ENCODE data around the gene TMEM94.

TMEM94 gene

DNA sequence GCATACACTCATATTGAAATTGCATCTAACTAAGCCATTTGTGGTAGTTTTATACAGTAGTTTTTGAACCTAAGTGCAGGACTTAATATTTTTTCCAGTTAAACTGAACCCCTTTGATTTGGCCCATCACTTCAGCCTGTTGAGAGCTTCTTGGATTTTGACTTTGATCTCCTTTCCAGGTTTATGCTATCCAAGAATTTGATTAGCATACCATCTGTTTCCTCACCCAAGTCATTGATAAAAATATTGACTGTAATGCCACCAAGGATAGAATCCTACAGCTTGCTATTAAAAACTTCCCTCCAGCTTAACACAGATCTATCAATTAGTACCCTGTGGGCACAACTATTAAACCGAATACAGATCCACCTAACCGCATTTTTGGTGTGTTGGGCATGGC is 7.2 kb downstream of the TMEM94 start:
- Histone ChIP-seq H3K4me3 (no peak overlapping the region), H3K27ac (no peak overlapping the region)
- no peak for DNase-seq (ENCODE audit: low spot score)
- TF ChIP-seq, protein P1, sequence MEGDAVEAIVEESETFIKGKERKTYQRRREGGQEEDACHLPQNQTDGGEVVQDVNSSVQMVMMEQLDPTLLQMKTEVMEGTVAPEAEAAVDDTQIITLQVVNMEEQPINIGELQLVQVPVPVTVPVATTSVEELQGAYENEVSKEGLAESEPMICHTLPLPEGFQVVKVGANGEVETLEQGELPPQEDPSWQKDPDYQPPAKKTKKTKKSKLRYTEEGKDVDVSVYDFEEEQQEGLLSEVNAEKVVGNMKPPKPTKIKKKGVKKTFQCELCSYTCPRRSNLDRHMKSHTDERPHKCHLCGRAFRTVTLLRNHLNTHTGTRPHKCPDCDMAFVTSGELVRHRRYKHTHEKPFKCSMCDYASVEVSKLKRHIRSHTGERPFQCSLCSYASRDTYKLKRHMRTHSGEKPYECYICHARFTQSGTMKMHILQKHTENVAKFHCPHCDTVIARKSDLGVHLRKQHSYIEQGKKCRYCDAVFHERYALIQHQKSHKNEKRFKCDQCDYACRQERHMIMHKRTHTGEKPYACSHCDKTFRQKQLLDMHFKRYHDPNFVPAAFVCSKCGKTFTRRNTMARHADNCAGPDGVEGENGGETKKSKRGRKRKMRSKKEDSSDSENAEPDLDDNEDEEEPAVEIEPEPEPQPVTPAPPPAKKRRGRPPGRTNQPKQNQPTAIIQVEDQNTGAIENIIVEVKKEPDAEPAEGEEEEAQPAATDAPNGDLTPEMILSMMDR (IDR thresholded peaks at IDR 0.05): no peak

DNA sequence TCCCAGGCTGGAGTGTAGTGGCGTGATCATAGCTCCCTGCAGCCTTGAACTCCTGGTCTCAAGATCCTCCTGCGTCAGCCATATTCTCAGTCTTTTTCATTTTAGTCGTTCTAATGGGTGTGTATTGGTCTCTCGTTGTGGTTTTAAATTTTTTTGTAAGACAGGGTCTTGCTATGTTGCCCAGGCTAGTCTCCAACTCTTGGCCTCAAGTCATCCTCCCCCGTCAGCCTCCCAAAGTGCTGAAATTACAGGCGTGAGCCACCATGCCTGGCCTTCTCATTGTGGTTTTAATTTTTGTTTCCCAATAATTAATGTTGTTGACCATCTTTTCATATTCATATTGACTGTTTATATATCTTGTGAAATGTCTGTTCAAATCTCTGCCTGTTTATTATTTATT is 8.6 kb downstream of the TMEM94 start:
- TF ChIP-seq, protein P1 (IDR thresholded peaks at IDR 0.05): no peak
- no peak overlapping the region for H3K27ac ChIP-seq
- DNase-seq (ENCODE audit: low spot score): no peak
- no peak overlapping the region for H3K4me3 ChIP-seq

DNA sequence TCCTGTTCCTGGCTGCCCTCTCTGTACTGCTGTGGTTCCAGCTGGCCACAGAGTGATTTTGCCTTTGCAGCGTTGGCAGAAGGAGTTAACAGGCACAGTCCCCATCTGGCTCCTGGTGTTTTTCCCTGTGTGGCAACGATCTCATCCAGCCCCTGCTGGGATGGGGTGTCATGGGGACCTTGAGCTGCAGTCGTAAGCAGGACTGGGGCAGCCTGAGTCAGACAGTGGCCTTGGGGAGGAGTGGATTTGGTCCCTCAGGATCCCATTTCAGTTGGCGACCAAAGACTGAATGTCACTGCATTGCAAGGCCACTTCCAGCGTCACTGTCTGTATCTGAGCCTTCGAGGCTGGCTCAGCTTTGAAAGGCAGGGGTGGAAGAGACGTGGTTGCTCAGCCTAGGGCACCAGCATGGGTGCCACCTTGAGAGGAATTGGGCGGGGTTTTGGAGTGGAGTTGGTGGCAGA is 11.9 kb downstream of the TMEM94 start:
- peak overlapping the region; percentile 33 for H3K4me3 ChIP-seq
- H3K27ac ChIP-seq: peak overlapping the region; percentile 58 to 87
- TF ChIP-seq, protein P1 (IDR thresholded peaks at IDR 0.05): no peak
- peak; percentile 89 for DNase-seq (ENCODE audit: low spot score)

DNA sequence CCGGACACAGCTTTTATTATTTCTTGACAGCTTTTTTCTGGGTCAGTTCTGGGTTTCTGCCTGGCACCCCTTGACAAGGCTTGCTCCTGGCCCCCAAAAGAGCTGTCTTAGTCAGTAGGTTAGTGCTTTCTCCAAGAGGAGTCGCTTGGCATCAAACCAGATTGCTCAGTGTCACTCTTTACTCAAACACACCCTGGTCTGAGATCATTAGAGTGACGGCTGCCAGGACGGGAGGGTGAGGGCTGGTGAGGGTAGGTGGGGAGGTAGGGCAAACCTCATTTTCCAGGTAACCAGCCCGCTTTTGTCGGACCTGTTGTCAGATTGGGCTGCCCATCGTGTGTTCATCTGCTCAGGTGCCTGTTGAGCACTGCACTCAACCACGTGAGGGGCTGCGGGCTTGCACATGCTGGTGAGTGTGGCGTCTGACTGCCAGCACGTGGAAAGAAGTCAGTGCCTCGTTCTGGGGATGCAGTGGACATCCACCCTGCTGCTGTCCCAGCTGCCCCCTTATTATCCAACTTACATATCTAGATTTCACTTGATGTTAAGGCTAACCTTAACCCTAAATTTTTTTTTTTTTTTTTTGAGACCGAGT is 12.4 kb downstream of the TMEM94 start:
- peak overlapping the region; percentile 58 to 87 for H3K27ac ChIP-seq
- H3K4me3 ChIP-seq: peak overlapping the region; percentile 33
- TF ChIP-seq, protein P1 (IDR thresholded peaks at IDR 0.05): no peak
- no peak for DNase-seq (ENCODE audit: low spot score)

DNA sequence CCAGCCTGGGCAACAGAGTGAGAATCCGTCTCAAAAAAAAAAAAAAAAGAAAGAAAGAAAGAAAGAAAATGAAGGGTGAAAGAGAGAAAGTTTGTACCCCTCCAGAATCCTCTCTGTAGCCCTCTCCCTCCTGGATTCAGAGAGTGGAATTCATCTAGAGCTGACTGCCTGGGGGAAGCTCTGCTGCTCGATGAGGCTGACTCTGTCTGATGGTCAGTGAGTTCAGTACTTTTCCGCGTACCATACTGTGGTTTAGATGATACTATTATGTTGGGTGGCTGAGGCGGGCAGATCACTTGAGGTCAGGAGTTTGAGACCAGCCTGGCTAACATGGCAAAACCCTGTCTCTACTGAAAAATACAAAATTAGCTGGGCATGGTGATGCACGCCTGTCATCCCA is 14.8 kb downstream of the TMEM94 start:
- no peak overlapping the region for H3K27ac ChIP-seq
- no peak overlapping the region for H3K4me3 ChIP-seq
- no peak for DNase-seq (ENCODE audit: low spot score)
- TF ChIP-seq, protein P1 (IDR thresholded peaks at IDR 0.05): no peak

DNA sequence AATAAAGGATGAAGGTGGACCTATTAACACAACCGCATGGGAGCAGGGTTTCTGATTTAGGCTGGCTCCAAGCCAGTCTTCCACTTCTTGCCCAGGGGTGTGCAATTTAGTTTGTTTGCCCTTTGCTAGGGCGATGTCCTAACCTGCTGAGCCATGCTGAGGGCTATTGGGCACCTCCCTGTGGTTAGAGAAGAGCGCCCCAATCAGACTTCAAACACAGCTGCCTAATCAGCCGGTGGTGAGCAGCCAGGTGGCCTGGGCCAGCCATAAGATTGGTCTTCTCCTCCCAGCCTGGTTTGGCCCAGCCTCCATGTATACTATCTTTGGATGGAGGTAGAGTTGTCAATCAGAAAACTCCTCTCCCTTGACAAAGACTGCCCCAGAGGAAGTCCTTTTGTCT is 15.7 kb downstream of the TMEM94 start:
- Histone ChIP-seq H3K4me3 (no peak overlapping the region), H3K27ac (no peak overlapping the region)
- no peak for DNase-seq (ENCODE audit: low spot score)
- TF ChIP-seq, protein P1 (IDR thresholded peaks at IDR 0.05): no peak

DNA sequence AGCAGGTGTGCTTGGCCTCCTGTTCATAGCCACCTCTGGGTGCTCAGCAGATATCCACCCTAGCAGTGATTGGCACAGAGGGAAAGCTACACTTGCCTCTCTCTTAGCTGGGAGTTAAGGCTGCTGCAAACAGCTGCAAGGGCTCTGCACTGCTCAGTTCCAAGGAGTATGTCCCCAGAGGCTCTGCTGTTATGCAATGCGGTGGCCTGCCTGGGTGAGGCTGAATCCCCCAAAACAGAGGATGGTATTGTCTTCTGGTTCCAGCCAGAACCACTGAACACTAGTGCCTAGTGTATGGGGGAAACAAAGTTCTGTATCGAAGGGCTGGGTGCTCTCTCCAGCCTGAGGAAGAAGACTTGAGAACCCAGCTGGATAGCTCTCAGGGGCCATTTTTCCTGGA is 16.8 kb downstream of the TMEM94 start:
- DNase-seq (ENCODE audit: low spot score): no peak

More for the DNA sequence above, 16.8 kb downstream of the TMEM94 start:
- peak overlapping the region in 1 of 2 donors; percentile 1 for H3K27ac ChIP-seq
- H3K4me3 ChIP-seq: no peak overlapping the region
- TF ChIP-seq, protein P1 (IDR thresholded peaks at IDR 0.05): no peak

Measured in coronary artery (tissue), 2 donors.